NCI-H2196 treated with DMSO at 0.1 percent for 48 hours (cell line): Measurements from ENCODE around the gene TRAF2.

Experiments used
- DNase-seq: peaks from one replicate; lab custom pipeline; 2025; ENCODE audit not compliant: unreplicated experiment; lab: John Stamatoyannopoulos, UW

The TRAF2 gene

GRCh38 chr9:136913701-136914438 lies 27.6 kb downstream of the TRAF2 start:
- DNase-seq: no peak

DNA sequence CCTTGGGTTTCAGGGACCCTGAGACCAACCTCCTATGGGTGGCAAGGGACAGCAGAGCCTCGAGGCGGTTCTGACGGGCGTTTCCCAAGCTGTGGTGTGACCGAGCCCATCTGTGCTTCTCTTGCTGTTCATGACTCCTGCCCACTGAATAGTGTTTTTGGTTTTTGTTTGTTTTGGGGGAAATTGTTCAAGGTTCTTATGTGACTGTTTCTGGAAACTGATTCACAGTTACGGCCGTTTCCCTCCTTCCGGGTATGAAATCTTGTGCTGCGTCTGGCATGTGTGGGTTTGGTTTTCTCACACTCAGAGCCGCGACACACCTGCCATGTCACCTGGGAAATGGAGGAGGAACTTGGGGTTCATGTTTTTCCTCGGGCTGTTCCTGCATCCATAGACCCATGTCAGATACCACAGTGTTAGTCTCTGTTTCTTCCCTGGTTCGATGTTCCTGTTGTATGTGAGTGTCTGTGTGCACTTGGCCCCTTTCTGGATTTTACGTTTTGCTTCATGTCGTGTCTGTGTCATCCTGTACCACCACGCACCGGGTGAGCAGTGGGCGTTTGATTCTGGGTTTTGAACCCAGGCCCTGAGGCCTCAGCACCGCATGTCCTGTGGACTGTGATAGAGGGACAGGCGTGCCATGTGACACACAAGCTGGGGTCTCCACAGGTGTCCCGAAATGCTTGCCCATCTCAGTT lies 29.5 kb downstream of the TRAF2 start:
- DNase-seq: no peak

- no peak for DNase-seq
Measured at GRCh38 chr9:136916330-136917184, 30.2 kb downstream of the TRAF2 start.

DNA sequence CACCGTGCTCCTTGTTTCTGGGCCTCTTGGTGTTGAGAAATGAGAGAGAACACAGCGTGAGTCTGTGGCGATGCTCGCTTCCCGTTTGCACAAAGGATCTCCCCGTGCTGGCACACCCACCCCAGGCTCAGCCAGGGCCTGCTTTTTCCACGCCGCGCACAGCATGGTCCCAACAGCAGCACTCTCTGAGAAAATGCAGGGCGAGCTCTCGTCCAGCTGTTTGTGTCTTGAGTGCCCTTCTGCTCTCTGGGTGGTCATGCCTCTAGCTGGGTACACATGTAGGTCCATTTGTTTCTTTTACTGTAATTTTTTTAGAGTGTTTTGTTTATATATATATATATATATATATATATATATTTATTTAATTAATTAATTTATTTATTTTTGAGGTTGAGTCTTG lies 31.6 kb downstream of the TRAF2 start:
- no peak for DNase-seq

- no peak for DNase-seq
Measured at GRCh38 chr9:136920069-136920468, 33.8 kb downstream of the TRAF2 start.

DNA sequence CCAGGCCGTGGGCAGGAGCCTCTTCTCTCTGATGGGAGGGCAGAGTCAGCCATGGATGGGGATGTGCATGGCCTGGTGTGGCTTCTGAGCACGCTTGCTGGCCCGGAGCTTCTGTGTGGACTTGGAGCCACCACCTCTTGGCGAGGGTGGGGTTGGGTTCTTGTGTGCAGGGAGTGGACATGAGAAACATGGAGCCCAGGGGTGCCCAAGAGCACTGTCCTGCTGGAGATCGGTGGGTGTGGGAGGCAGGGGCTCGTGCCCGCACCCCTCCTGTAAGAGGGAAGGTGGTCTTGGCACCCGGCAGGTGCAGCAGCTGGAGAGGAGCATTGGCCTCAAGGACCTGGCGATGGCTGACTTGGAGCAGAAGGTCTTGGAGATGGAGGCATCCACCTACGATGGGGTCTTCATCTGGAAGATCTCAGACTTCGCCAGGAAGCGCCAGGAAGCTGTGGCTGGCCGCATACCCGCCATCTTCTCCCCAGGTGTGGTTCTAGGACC lies 34.5 kb downstream of the TRAF2 start:
- no peak for DNase-seq

- DNase-seq: no peak
Measured at GRCh38 chr9:136921307-136921706, 35.0 kb downstream of the TRAF2 start.

DNA sequence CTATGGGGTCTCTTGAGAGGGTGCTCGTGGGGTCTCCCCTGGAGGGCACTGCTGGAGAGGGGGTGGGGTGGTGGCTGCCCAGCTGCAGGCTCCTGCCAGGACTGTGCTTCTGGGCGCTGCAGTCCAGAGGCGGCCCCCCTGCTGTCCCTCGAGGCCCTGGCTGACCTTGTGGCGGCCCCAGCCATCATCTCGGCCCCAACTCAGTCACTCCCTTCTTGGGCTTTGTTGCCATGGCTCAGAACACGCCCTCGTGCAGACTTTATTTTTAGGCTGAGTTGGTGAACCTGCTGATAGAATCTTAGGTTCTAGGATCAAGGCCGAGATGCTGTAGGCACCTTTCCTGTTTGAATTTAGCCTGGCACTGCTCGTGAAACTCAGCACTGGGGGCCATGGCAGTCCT lies 35.4 kb downstream of the TRAF2 start:
- no peak for DNase-seq

- DNase-seq: no peak
Measured at GRCh38 chr9:136922540-136922939, 36.2 kb downstream of the TRAF2 start.

DNA sequence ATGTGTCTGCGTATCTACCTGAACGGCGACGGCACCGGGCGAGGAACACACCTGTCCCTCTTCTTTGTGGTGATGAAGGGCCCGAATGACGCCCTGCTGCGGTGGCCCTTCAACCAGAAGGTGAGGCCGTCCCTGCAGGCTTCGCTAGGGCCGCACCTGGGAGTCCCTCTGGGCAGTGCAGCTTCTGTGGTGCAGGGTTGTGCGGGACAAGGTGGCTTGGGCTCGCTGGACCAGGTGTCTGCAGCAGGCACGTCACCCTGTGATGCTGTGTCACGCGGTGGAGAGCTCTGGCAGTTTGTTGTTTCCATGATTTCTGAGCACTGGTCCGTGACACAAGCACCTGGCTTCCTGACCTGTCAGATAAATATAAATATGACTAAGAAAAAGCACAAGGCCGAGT lies 37.6 kb downstream of the TRAF2 start:
- no peak for DNase-seq

- no peak for DNase-seq
Measured at GRCh38 chr9:136925414-136926153, 39.3 kb downstream of the TRAF2 start.

DNA sequence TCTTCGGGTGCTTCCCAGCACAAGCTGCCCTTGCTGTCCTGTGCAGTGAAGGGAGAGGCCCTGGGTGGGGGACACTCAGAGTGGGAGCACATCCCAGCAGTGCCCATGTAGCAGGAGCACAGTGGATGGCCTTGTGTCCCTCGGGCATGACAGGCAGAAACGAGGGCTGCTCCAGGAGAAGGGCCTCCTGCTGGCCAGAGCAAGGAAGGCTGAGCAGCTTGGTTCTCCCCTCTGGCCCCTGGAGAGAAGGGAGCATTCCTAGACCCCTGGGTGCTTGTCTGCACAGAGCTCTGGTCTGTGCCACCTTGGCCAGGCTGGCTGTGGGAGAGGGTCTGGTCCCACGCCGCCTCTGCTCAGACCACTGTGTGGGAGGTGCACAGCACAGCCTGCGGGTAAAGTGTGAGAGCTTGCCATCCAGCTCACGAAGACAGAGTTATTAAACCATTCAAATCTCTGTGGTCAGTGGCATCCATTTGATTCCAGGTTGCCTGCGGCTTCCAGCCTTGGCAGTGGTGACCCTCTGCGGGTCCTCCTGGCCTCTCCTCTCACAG lies 39.9 kb downstream of the TRAF2 start:
- no peak for DNase-seq

DNA sequence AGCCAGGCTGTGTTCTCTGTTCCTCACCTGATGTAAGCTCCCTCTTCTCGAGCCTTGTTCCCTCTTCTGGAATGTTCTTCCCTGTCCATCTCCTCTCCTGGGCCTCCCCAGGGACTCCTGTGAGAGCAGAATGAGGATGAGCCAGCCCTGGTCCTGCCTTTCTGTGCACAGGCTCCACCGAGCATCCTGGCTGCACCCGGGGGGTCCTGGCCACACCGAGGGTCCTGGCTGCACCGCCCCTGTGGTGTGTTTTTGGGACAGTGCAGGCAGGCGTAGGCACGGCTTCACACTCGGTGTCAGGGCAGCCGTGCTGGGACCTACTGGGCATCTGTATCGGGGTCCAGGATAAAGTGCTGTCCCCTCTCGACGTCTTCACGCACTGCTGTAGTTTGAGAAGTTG lies 40.4 kb downstream of the TRAF2 start:
- DNase-seq: no peak

DNA sequence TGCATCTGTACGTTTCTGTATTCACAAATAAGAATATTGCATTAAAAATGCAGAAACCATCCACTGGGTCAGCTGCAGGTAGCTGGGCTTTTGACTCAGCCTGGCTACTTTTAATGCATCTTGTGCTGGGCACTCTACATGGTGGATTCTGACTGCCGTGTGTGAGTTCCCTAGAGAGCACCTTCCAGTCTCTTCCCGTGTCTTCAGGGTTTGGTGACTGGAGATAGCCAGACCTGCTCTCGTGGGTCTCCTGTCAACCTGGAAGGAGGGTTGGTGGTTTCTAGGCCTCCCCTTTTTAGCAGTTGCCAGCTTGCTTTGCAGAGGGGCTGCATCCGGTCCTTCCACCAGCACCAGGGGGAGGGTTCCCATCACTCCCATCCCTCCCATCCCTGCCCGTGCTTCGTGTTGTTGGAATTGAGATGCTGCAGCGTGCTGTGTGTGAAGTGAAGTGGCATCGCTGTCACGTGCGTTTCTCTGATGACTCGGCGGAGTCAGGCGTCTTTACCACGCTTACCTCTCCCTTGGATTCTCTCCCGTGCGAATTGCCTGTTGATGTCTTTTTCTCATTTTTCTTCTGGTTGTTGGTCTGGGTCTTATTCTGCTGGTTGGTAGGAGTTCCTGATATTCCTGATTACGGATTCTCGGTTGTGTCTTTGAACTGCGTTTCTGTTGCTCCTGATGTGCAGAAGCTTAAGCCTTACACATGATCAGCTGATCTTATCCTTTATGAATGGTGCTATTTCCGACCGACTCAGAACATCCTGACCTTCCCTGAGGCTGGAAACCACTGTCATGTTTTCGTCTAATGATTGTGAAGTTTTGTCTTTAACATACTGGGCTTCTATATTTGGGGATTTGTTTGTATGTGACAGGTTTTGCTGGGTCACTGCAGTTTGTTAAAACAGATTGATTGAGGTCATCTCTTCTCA lies 41.3 kb downstream of the TRAF2 start:
- DNase-seq: no peak

GRCh38 chr9:136928591-136928990 lies 42.3 kb downstream of the TRAF2 start:
- DNase-seq: no peak

GRCh38 chr9:136930014-136930413 lies 43.7 kb downstream of the TRAF2 start:
- no peak for DNase-seq

GRCh38 chr9:136931611-136932130 lies 45.4 kb downstream of the TRAF2 start:
- no peak for DNase-seq

- no peak for DNase-seq
Measured at GRCh38 chr9:136934277-136934676, 48.0 kb downstream of the TRAF2 start.

- no peak for DNase-seq
Measured at GRCh38 chr9:136935651-136936050, 49.3 kb downstream of the TRAF2 start.
